ENCODE measurements around the gene ODF2L. TPM values are rescaled to one million over a fixed set of nuclear protein-coding genes. Genes with fewer than 3 reads are reported as not detected.
A peak's percentile ranks its signal among the peaks of the same experiment; 100 is the strongest.

Gene ODF2L
- polyA plus RNA-seq, 3 donors = 3.2 to 5.7 (median 3.5) TPM

GRCh38 chr1:86324130-86324822 lies 71.8 kb downstream of the ODF2L start:
- H3K9ac ChIP-seq (ENCODE audit: insufficient read depth, low read length, poor library complexity, severe bottlenecking) = no peak overlapping the region
- H4K20me1 ChIP-seq (ENCODE audit: insufficient read depth, low read length) = no peaks in the 10 kb centered on the region
- H2AFZ ChIP-seq (ENCODE audit: insufficient read depth, low read depth, low read length, poor library complexity, severe bottlenecking) = peak overlapping the region; percentile 18
- H3K27ac ChIP-seq (ENCODE audit: low read depth in 1 of 2, low read length in 2 of 2) = peak overlapping the region in 1 of 2 donors; percentile 28
- H3K79me2 ChIP-seq (ENCODE audit: insufficient read depth, low read length) = no peaks in the 10 kb centered on the region
- Mint-ChIP-seq H3K4me1 (peaks cover 2% of the 10 kb centered on the region), H3K27me3 (ENCODE audit: low read depth in 3 of 3) (peaks cover 0 to 1% (median 0%) of the 10 kb centered on the region in 3 donors), H3K36me3 (peaks cover 3 to 4% of the 10 kb centered on the region in 2 donors), H3K4me3 (no peak overlapping the region), H3K27ac (no peak overlapping the region), H3K9me3 (peaks cover 0 to 8% (median 5%) of the 10 kb centered on the region in 7 donors)
- H3K4me3 ChIP-seq (replicated peaks in 1 of 3; ENCODE audit: low read depth in 2 of 3, low read length in 3 of 3) = peak overlapping the region in 1 of 3 experiments; percentile 18
- H3K4me2 ChIP-seq (replicated peaks; ENCODE audit: extremely low read depth, low read length, poor library complexity, severe bottlenecking) = no peak overlapping the region
- TF ChIP-seq CTCF (IDR thresholded peaks at IDR 0.05) = no peak
- no peaks in the 10 kb centered on the region for H3K36me3 ChIP-seq (replicated peaks in 1 of 2; ENCODE audit: control insufficient read depth in 1 of 2, insufficient read depth in 2 of 2, low read length in 2 of 2)
- H3K4me1 ChIP-seq (ENCODE audit: control insufficient read depth in 1 of 2, insufficient read depth in 2 of 2, low read length in 2 of 2) = peaks cover 9 to 29% of the 10 kb centered on the region in 2 donors
- WGBS (ENCODE audit: insufficient coverage) = 50% methylated on average over 2 of the region's 4 CpGs
- H3K27me3 ChIP-seq (ENCODE audit: control insufficient read depth in 2 of 2, insufficient read depth in 2 of 2, low read length in 2 of 2) = no peaks in the 10 kb centered on the region
- no peaks in the 10 kb centered on the region for H3K9me3 ChIP-seq (replicated peaks in 1 of 2; ENCODE audit: control insufficient read depth in 1 of 2, insufficient read depth in 1 of 2, low read length in 2 of 2)
- intact Hi-C loops (cut with micrococcal nuclease) = no loop called here
- peak; percentile 21 to 29 (median 28) for DNase-seq

- no peak overlapping the region for H3K9ac ChIP-seq (ENCODE audit: insufficient read depth, low read length, poor library complexity, severe bottlenecking)
- Mint-ChIP-seq H3K36me3 (peaks cover under 1 to 1% of the 10 kb centered on the region in 2 donors), H3K9me3 (peaks cover 0 to 3% (median 1%) of the 10 kb centered on the region in 7 donors), H3K4me3 (no peak overlapping the region), H3K4me1 (peaks cover 2% of the 10 kb centered on the region), H3K27me3 (ENCODE audit: low read depth in 3 of 3) (peaks cover 0 to 2% (median 0%) of the 10 kb centered on the region in 3 donors), H3K27ac (no peak overlapping the region)
- H4K20me1 ChIP-seq (ENCODE audit: insufficient read depth, low read length) = no peaks in the 10 kb centered on the region
- intact Hi-C loops (cut with micrococcal nuclease) = no loop called here
- H2AFZ ChIP-seq (ENCODE audit: insufficient read depth, low read depth, low read length, poor library complexity, severe bottlenecking) = no peak overlapping the region
- H3K79me2 ChIP-seq (ENCODE audit: insufficient read depth, low read length) = no peaks in the 10 kb centered on the region
- H3K4me1 ChIP-seq (ENCODE audit: control insufficient read depth in 1 of 2, insufficient read depth in 2 of 2, low read length in 2 of 2) = peaks cover 9 to 29% of the 10 kb centered on the region in 2 donors
- no peak overlapping the region for H3K4me2 ChIP-seq (replicated peaks; ENCODE audit: extremely low read depth, low read length, poor library complexity, severe bottlenecking)
- no peaks in the 10 kb centered on the region for H3K27me3 ChIP-seq (ENCODE audit: control insufficient read depth in 2 of 2, insufficient read depth in 2 of 2, low read length in 2 of 2)
- WGBS (ENCODE audit: insufficient coverage) = 86% methylated on average over 1 of the region's 3 CpGs
- H3K9me3 ChIP-seq (replicated peaks in 1 of 2; ENCODE audit: control insufficient read depth in 1 of 2, insufficient read depth in 1 of 2, low read length in 2 of 2) = no peaks in the 10 kb centered on the region
- no peaks in the 10 kb centered on the region for H3K36me3 ChIP-seq (replicated peaks in 1 of 2; ENCODE audit: control insufficient read depth in 1 of 2, insufficient read depth in 2 of 2, low read length in 2 of 2)
- no peak overlapping the region for H3K27ac ChIP-seq (ENCODE audit: low read depth in 1 of 2, low read length in 2 of 2)
- no peak for TF ChIP-seq CTCF (IDR thresholded peaks at IDR 0.05)
- H3K4me3 ChIP-seq (replicated peaks in 1 of 3; ENCODE audit: low read depth in 2 of 3, low read length in 3 of 3) = no peak overlapping the region
- DNase-seq = no peak
Observed at GRCh38 chr1:86322241-86322640, 73.9 kb downstream of the ODF2L start.

All from CD14-positive monocyte (primary cell).